ENCODE data around the gene SKIL.

Gene SKIL

GRCh38 chr3:170438836-170439235, 81.3 kb downstream of the SKIL start:
- FAIRE-seq: no peak

DNA sequence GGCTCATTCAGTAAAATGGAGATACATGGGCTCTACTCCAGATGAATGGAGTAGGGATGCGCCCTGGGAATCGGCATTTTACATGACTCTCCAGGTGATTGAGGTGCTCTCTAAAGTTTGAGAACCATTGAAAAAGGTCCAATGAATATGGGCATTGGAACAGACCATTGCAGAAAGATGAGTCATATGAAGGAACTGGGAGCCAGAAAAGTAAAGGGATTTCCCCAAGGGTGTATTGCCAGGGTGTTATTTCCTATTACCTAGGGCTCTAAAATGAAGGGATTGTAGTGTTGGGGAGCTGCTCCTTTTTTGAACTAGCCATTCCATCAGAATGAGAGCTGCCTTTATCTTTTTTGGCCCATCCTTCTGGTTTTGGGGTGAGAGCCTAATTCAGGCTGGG, 82.8 kb downstream of the SKIL start:
- FAIRE-seq: no peak

DNA sequence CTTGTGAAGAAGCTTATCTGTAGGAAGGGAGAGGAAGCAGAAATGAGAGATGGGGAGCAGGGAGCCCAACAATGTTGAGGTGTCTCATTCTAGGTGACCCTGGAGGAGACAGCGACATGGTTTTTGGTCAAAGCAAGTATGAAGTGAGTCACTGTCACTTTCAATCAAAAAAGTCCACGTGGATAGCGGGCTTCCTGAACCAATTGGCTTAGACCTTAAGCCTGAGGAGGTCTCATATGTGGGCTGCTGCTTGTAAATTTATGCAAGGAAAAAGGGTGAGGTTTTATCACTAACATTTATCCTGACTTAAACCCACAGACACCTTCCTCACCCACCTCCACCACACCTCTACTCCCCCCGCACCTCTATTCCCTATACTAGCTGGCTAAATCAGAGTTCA, 83.9 kb downstream of the SKIL start:
- FAIRE-seq: no peak

- FAIRE-seq: no peak
Measured at GRCh38 chr3:170442947-170443346, 85.4 kb downstream of the SKIL start.

GRCh38 chr3:170443457-170443856, 85.9 kb downstream of the SKIL start:
- no peak for FAIRE-seq
